Mucosa of descending colon (tissue), 3 donors: ENCODE data around the gene PPM1A. TPM values are rescaled to one million over a fixed set of nuclear protein-coding genes. Genes with fewer than 3 reads are reported as not detected.

Experiments
- ATAC-seq: fragments of 200-7000 bp; cut with Tn5 transposase; one replicate; pipeline ENCODE4 v1.9.1; 2020; ENCODE audit warnings: mild to moderate bottlenecking, moderate library complexity
- DNase-seq, 3 donors: peaks; one replicate each; pipeline ENCODE4 v3.0.0-alpha.2; 2020
- H3K36me3 ChIP-seq: fragments of 200-600 bp; one replicate; pipeline ENCODE4 v1.8.0; 2021; ENCODE audit warnings: low read depth, mild to moderate bottlenecking
- H3K4me1 ChIP-seq: fragments of 200-600 bp; one replicate; pipeline ENCODE4 v1.8.0; 2021; ENCODE audit warnings: low read depth, mild to moderate bottlenecking
- H3K4me3 ChIP-seq: fragments of 200-600 bp; one replicate; pipeline ENCODE4 v1.8.0; 2021; ENCODE audit warnings: mild to moderate bottlenecking
- H3K9me3 ChIP-seq: fragments of 200-600 bp; one replicate; pipeline ENCODE4 v1.8.0; 2021; ENCODE audit warnings: mild to moderate bottlenecking
- CTCF ChIP-seq: fragments of 200-600 bp; IDR thresholded peaks from one replicate; pipeline ENCODE4 v1.8.0; 2022; ENCODE audit warnings: antibody characterized with exemption, mild to moderate bottlenecking
- intact Hi-C, 2 donors: fragments of 100-400 bp; cut with DNase I in 1 of 2; cut with micrococcal nuclease in 1 of 2; formaldehyde crosslinking; loops; one replicate each; pipeline versions ENCODE4 v1.11.0 to v1.11.1; 2022; cut with DNase I, micrococcal nuclease
- total RNA-seq, 3 donors: library from RNA; stranded (reverse); fragmentation: NEBNext Ultra II Directional in 2 of 3; extraction: Animal tissue kit (Norgen Biotek cat#: 25700) in 2 of 3; gene quantifications; one replicate each; pipeline versions ENCODE4 v1.2.1 to v1.2.4, GENCODE V29; 2021 to 2023
- donor health status: DM: no; HTN: no; CAD: no; lungs with moderate emphysema.
- donor health status: DM: no; HTN: no; CAD: no.
- donor health status: DM: no; HTN: yes; CAD: no.

PPM1A gene
- total RNA-seq, 3 donors from 2014 or later: 102 to 124 (median 111) TPM

DNA sequence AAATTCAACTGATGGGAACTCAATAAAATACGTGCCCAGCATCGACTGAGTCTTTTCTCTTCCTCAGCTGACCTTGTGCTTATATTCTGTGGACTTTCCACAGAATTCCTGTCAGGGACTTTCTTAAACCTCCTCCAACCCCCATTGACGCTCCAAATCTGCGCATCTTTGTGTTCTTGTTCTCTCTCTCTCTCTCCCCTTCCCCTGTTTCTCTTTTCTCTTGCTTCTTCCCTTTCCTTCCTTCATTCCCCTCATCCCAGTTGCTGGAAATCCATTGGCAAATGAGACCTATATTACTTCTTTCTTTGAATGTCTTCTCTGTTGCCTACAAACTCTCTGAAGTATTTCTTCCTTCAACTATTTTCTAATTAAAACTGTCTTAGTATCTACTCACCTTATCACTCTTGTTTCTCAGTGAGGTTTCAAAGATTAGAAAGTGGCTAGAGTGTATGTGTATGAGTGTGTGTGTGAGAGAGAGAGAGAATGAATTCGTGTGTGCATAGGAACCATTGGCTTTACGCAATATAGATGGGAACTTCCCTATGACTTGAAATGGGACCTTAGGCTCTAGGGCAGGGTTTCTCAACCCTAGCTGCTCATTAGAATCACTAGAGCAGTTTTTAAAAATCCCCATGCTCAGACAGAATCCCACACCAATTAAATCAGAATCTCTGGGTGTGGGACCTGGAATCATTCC is 42.0 kb upstream of the PPM1A start:
- H3K4me3 ChIP-seq: no peak overlapping the region
- intact Hi-C loops: no loop called here
- no peaks in the 10 kb centered on the region for H3K36me3 ChIP-seq
- H3K9me3 ChIP-seq: no peaks in the 10 kb centered on the region
- no peak for DNase-seq
- no peak for TF ChIP-seq CTCF
- H3K4me1 ChIP-seq: no peaks in the 10 kb centered on the region
- ATAC-seq: peak; percentile 35

DNA sequence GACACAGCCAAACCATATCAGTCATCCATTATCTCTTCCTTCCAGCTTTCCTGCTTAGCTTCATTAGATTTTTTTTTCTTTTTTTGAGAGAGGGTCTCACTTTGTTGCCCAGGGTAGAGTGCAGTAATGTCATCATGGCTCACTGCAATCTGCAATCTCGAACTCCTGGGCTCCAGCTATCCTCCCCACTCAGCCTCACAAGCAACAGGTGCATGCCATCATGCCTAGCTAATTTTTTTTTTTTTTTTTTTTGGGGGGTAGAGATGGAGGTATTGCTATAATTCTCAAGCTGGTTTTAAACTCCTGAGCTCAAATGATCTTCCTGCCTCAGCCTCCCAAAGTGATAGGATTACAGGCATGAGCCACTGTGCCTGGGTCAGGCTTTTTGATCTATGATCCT is 38.3 kb upstream of the PPM1A start:
- DNase-seq: no peak
- Histone ChIP-seq H3K4me1 (peaks cover 16% of the 10 kb centered on the region), H3K36me3 (no peaks in the 10 kb centered on the region), H3K4me3 (no peak overlapping the region), H3K9me3 (no peaks in the 10 kb centered on the region)
- no peak for TF ChIP-seq CTCF
- intact Hi-C loops: no loop called here
- ATAC-seq: no peak

DNA sequence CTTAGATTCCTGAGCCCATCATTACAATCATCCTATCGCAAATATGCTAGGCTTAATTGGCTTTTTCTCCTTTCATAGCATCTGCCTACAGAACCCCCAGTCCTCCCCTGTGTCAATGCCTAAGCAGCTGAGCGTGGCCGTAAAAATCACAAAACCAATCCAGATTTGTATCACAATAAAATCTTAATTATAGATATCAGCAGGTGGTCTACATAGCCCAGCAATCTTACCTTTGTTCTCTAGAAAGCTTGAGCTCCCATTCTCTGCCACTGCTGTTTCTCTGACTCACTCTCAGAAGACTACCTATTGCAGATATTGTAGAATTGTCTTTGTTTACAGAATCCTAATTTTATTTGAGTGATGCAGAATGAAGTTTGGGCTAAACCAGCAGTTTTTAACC is 37.9 kb upstream of the PPM1A start:
- H3K4me1 ChIP-seq: peaks cover 19% of the 10 kb centered on the region
- DNase-seq: no peak
- intact Hi-C loops: no loop called here
- no peak for ATAC-seq
- no peaks in the 10 kb centered on the region for H3K36me3 ChIP-seq
- TF ChIP-seq CTCF: no peak
- no peaks in the 10 kb centered on the region for H3K9me3 ChIP-seq
- H3K4me3 ChIP-seq: no peak overlapping the region

GRCh38 chr14:60212503-60213371 is 36.3 kb upstream of the PPM1A start:
- no peaks in the 10 kb centered on the region for H3K9me3 ChIP-seq
- DNase-seq: no peak
- H3K36me3 ChIP-seq: no peaks in the 10 kb centered on the region
- H3K4me1 ChIP-seq: peaks cover 22% of the 10 kb centered on the region
- H3K4me3 ChIP-seq: no peak overlapping the region
- no peak for ATAC-seq
- intact Hi-C loops: no loop called here
- no peak for TF ChIP-seq CTCF

GRCh38 chr14:60214003-60214402 is 35.0 kb upstream of the PPM1A start:
- TF ChIP-seq CTCF: no peak
- peak; percentile 52 for ATAC-seq
- H3K4me3 ChIP-seq: no peak overlapping the region

More at GRCh38 chr14:60214003-60214402, 35.0 kb upstream of the PPM1A start:
- intact Hi-C loops: no loop called here
- no peak for DNase-seq
- H3K4me1 ChIP-seq: peaks cover 22% of the 10 kb centered on the region
- no peaks in the 10 kb centered on the region for H3K9me3 ChIP-seq
- no peaks in the 10 kb centered on the region for H3K36me3 ChIP-seq
